ENCODE data around the gene E2F3. TPM values are rescaled to one million over a fixed set of nuclear protein-coding genes. Genes with fewer than 3 reads are reported as not detected.

E2F3 gene
- total and polyA plus RNA-seq, 2 donors (not counting 1 experiment from before 2014, with no cell fraction given): 4.1 to 12.3 TPM

DNA sequence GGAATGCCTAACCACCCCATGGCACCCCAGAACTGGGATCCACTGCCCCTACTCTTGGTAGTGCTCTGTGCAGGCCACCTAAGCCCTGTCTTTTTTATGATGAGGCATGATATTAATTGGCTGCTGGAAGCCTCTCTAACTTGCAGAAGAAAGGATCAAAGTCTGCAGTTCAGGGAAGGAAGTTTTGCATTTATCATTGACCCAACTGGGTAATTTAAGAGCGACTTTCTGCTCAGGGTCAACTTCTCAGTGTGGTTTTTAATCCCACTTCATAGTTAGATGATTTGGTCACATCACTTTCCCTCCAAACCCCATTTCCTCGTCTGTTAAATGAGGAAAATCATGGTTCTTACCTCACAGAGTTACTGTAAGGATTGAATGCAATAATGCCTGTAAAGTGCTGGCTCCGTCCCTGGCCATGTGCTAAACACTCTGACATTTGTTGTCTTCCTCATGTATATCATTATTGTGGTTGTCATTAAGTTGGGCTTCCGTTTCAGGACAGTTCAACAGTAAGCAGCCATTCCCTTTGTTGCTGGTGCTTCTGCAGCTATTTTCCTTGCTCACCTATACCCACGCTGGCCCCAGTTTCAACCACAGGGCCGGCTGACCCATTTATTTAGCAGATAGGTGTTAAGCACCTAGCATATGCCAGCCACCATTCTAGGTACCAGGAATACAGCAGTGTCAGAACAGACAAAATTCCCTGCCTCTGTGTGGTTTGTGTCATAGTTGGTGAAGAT is 14.2 kb downstream of the E2F3 start:
- Histone ChIP-seq H3K9ac (ENCODE audit: insufficient read depth, low read length) (no peak overlapping the region), H4K20me1 (ENCODE audit: control insufficient read depth, extremely low read depth, insufficient read depth, low read length) (no peaks in the 10 kb centered on the region), H3K4me1 (ENCODE audit: control insufficient read depth, extremely low read depth, insufficient read depth, low read length) (no peaks in the 10 kb centered on the region), H3K27ac (ENCODE audit: insufficient read depth, low read length) (no peak overlapping the region), H2AFZ (ENCODE audit: low read length) (no peak overlapping the region), H3K4me3 (replicated peaks in 1 of 4; ENCODE audit: control extremely low read depth in 1 of 4, insufficient read depth in 1 of 4, low read depth in 3 of 4, low read length in 4 of 4) (no peak overlapping the region), H3K4me2 (ENCODE audit: extremely low read depth, insufficient read depth, low read length) (no peak overlapping the region), H3K36me3 (ENCODE audit: control insufficient read depth, insufficient read depth, low read length) (no peaks in the 10 kb centered on the region), H3K79me2 (ENCODE audit: control insufficient read depth, insufficient read depth, low read length) (peaks cover 86% of the 10 kb centered on the region), H3K27me3 (ENCODE audit: control insufficient read depth, insufficient read depth, low read length) (no peaks in the 10 kb centered on the region), H3K9me3 (ENCODE audit: control insufficient read depth, insufficient read depth, low read depth, low read length) (no peaks in the 10 kb centered on the region)
- DNase-seq (ENCODE audit: low read depth in 2 of 2): no peak
- TF ChIP-seq EZH2 (IDR thresholded peaks at IDR 0.05; ENCODE audit: low read length, missing control alignments): no peak
- TF ChIP-seq, protein P1, sequence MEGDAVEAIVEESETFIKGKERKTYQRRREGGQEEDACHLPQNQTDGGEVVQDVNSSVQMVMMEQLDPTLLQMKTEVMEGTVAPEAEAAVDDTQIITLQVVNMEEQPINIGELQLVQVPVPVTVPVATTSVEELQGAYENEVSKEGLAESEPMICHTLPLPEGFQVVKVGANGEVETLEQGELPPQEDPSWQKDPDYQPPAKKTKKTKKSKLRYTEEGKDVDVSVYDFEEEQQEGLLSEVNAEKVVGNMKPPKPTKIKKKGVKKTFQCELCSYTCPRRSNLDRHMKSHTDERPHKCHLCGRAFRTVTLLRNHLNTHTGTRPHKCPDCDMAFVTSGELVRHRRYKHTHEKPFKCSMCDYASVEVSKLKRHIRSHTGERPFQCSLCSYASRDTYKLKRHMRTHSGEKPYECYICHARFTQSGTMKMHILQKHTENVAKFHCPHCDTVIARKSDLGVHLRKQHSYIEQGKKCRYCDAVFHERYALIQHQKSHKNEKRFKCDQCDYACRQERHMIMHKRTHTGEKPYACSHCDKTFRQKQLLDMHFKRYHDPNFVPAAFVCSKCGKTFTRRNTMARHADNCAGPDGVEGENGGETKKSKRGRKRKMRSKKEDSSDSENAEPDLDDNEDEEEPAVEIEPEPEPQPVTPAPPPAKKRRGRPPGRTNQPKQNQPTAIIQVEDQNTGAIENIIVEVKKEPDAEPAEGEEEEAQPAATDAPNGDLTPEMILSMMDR (conservative IDR thresholded peaks at IDR 0.05 in 1 of 2, IDR thresholded peaks at IDR 0.05 in 1 of 2; ENCODE audit: low read depth in 1 of 2, low read length in 2 of 2): no peak

DNA sequence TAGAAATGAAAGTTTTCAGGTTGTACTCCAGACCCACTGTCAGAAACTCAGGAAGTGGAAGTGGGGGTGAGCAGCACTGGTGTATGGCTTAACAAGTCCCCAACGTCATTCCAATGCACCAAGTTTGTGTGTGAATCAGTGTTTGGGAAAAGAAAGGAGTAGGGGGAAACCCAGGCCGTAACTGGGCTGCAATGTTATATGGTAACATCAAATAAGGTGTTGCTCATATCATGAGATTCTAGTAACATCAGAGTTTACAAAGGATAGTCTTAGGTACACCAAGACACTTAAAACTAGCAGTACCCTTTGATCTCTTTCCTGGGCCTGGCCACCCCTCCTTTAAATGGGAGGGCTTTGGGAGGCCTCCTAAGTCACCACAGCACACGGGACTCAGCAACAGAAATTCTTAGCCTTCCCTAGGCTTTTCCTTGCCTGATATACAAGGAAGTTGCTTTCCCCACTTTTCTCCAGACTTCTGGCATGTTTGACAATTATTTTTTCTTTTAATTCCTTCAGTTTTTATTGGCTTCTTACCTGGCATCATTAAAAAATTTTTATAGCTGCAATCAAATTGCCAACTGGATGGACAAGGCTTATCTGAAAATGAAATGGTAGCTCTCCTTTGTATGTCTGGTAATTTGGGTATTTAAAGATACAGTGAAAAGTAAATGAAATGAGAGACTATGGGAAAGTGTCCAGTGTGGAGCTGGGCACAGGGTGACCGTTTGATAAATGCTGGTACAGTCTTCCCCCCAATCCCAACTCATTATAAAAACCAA is 15.1 kb downstream of the E2F3 start:
- no peak for DNase-seq (ENCODE audit: low read depth in 2 of 2)

DNA sequence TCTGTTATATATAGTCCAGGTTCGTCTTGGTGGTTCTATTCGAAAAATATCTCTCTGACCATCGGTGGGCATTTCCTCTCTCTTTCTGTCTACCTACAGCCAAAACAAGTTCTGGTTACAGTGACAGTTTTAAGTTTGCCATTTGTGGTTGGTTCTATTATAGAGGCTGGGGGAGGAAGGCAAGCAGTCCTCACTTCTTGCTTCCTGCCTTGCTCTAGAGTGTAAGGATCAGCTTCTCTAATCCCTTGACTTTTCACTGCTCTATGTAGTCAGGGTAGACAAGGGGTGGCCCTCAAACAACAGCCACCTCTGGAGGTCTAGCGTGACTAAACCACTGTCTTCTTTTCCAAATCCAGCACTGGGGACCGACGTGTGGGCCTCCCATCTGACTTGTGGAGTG is 16.1 kb downstream of the E2F3 start:
- H3K27ac ChIP-seq (ENCODE audit: insufficient read depth, low read length): no peak overlapping the region
- no peak overlapping the region for H2AFZ ChIP-seq (ENCODE audit: low read length)
- no peaks in the 10 kb centered on the region for H3K27me3 ChIP-seq (ENCODE audit: control insufficient read depth, insufficient read depth, low read length)
- H3K9ac ChIP-seq (ENCODE audit: insufficient read depth, low read length): no peak overlapping the region
- no peaks in the 10 kb centered on the region for H4K20me1 ChIP-seq (ENCODE audit: control insufficient read depth, extremely low read depth, insufficient read depth, low read length)
- no peak overlapping the region for H3K4me3 ChIP-seq (replicated peaks in 1 of 4; ENCODE audit: control extremely low read depth in 1 of 4, insufficient read depth in 1 of 4, low read depth in 3 of 4, low read length in 4 of 4)
- H3K9me3 ChIP-seq (ENCODE audit: control insufficient read depth, insufficient read depth, low read depth, low read length): no peaks in the 10 kb centered on the region
- peaks cover 85% of the 10 kb centered on the region for H3K79me2 ChIP-seq (ENCODE audit: control insufficient read depth, insufficient read depth, low read length)
- no peak for DNase-seq (ENCODE audit: low read depth in 2 of 2)
- H3K4me2 ChIP-seq (ENCODE audit: extremely low read depth, insufficient read depth, low read length): no peak overlapping the region
- no peaks in the 10 kb centered on the region for H3K36me3 ChIP-seq (ENCODE audit: control insufficient read depth, insufficient read depth, low read length)
- H3K4me1 ChIP-seq (ENCODE audit: control insufficient read depth, extremely low read depth, insufficient read depth, low read length): no peaks in the 10 kb centered on the region
- TF ChIP-seq EZH2 (IDR thresholded peaks at IDR 0.05; ENCODE audit: low read length, missing control alignments): no peak
- TF ChIP-seq, protein P1 (conservative IDR thresholded peaks at IDR 0.05 in 1 of 2, IDR thresholded peaks at IDR 0.05 in 1 of 2; ENCODE audit: low read depth in 1 of 2, low read length in 2 of 2): no peak

More for the DNA sequence above, 15.1 kb downstream of the E2F3 start:
- no peak overlapping the region for H3K9ac ChIP-seq (ENCODE audit: insufficient read depth, low read length)
- H3K4me2 ChIP-seq (ENCODE audit: extremely low read depth, insufficient read depth, low read length): no peak overlapping the region
- H4K20me1 ChIP-seq (ENCODE audit: control insufficient read depth, extremely low read depth, insufficient read depth, low read length): no peaks in the 10 kb centered on the region
- peaks cover 85% of the 10 kb centered on the region for H3K79me2 ChIP-seq (ENCODE audit: control insufficient read depth, insufficient read depth, low read length)
- no peaks in the 10 kb centered on the region for H3K27me3 ChIP-seq (ENCODE audit: control insufficient read depth, insufficient read depth, low read length)
- no peaks in the 10 kb centered on the region for H3K9me3 ChIP-seq (ENCODE audit: control insufficient read depth, insufficient read depth, low read depth, low read length)
- H2AFZ ChIP-seq (ENCODE audit: low read length): no peak overlapping the region
- TF ChIP-seq, protein P1 (conservative IDR thresholded peaks at IDR 0.05 in 1 of 2, IDR thresholded peaks at IDR 0.05 in 1 of 2; ENCODE audit: low read depth in 1 of 2, low read length in 2 of 2): no peak
- TF ChIP-seq EZH2 (IDR thresholded peaks at IDR 0.05; ENCODE audit: low read length, missing control alignments): no peak
- H3K27ac ChIP-seq (ENCODE audit: insufficient read depth, low read length): no peak overlapping the region
- H3K4me3 ChIP-seq (replicated peaks in 1 of 4; ENCODE audit: control extremely low read depth in 1 of 4, insufficient read depth in 1 of 4, low read depth in 3 of 4, low read length in 4 of 4): no peak overlapping the region
- no peaks in the 10 kb centered on the region for H3K4me1 ChIP-seq (ENCODE audit: control insufficient read depth, extremely low read depth, insufficient read depth, low read length)
- no peaks in the 10 kb centered on the region for H3K36me3 ChIP-seq (ENCODE audit: control insufficient read depth, insufficient read depth, low read length)
